ENCODE data around the gene SMPD3.

The SMPD3 gene

DNA sequence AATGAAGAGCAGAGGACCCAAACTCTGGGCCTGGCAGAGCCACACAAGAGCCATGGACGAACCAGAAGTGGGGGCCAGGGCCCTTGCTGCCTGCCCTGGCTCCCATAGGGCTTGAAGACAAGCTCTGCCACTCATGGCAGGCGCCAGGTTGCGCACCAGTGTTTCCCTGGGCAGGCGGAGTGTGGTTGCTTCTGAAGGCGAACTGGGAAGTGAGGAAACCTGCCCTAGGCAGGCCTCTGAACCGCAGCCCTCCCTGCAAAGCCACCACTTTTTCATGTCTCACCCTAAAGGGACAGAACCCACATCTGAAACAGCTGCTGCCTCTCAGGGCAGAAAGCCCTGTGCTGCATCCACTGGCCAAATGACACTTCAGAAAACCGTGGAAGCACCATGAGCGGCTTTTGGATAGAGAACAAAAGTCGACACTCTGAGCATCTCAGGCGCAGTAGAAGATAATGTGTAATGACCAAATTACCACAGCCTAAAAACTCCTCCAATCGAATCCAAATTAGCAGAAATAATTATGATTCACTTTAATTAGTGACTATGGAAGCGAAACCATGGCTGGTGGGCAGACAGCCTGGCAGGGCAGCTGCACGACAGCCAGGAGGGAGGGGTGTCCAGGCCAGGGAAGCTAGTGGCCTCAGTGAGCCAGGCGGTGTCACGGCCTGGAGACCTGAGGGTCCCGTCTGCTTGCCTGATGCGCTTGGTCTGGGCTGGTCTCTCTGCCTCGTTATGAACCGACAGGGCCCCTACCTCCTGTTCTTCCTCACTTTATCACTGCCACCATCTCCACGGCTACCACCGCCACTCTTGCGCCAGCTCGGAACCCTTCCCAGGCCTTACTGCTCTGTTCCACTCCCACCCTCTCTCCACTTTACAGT lies 78.4 kb downstream of the SMPD3 start:
- peak in 1 of 2 donors; percentile 35 for DNase-seq (ENCODE audit: low read depth in 2 of 2)

- no peak for DNase-seq (ENCODE audit: low read depth in 2 of 2)
These were observed 79.1 kb downstream of the SMPD3 start for GRCh38 chr16:68369168-68369567.

DNA sequence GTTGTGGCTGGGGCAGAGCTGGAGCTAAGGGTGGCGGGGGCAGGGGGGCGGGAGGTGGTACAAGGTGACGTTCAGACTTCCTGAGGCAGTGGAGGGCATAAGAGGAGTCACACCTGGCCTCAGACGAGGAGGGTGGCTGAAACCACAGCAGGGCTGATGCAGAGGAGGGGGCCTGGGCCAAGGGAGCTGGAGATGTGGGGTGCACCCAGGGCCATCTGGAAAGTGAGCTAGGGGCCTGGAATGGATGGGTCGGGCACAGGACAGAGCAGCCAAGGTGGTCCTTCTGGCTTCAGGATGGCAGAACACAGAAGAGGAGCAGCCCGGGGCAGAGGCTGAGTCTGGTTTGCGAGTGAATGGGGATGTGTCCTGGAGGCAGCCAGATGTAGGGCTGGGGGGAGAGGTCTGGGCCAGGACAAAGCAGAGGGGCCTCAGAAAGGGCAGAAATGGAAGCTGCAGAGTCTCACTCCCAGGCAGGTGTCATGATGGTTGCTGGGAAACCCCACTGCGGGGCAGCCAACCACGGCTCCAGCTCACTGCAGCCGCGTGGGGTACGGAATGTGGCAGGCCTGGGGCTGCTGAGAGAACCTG lies 79.9 kb downstream of the SMPD3 start:
- DNase-seq (ENCODE audit: low read depth in 2 of 2): no peak

DNA sequence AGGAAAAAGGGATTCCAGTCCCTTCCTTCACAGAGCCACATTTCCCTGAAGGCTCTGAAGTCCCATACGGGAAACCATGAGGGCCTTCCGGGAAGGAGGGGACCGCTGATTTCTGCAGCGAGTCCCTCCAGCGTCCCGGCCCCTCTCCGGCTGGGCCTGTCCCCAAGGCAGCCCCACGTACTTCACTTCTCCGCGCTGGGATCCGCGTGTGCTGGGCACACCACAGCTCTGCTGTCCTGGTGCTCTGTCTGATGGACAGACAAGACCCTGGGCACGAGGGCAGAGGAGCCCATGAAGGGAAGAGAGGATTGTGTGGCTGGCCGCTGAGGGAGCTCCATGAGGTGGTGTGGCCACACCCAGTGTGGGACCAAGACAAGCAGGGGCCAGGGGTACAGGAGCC lies 80.4 kb downstream of the SMPD3 start:
- no peak for DNase-seq (ENCODE audit: low read depth in 2 of 2)

- no peak for DNase-seq (ENCODE audit: low read depth in 2 of 2)
These were observed 80.9 kb downstream of the SMPD3 start for GRCh38 chr16:68367440-68367839.

DNA sequence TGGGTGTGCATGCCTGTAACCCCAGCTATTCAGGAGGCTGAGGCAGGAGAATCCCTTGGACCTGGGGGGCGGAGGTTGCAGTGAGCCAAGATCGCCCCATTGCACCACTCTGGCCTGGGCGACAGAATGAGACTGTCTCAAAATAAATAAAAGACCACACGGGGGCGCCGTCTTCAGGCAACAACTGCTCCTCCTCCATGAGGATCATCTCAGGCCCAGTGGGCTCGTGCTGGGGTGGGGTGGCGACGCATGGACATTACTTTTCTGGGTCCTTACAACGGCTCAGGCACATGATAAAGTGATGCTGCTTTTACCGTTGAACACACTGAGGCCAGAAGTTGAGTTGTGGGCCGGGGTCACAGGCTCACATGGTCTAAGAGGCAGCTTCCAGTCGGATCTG lies 81.3 kb downstream of the SMPD3 start:
- DNase-seq (ENCODE audit: low read depth in 2 of 2): peak; percentile 30 to 36

DNA sequence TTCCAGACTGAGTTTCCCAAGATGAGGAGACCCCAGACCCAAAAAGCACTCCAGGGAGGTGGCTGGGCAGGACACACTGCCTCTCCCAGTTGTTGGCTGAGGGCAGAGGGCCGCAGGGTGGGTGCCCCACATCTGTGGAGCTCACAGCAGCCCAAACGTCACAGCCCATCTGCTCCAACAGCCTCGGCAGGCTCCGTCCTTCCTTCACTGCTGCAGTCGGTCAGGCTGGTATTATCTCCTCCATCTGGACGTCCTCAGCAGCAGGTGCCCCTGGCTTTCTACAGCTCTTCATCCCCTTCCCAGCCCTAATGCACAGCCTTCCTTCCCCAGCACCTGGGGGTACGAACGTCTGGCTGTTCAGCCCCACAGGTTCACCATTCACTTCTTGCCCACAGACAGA lies 82.2 kb downstream of the SMPD3 start:
- DNase-seq (ENCODE audit: low read depth in 2 of 2): no peak

DNA sequence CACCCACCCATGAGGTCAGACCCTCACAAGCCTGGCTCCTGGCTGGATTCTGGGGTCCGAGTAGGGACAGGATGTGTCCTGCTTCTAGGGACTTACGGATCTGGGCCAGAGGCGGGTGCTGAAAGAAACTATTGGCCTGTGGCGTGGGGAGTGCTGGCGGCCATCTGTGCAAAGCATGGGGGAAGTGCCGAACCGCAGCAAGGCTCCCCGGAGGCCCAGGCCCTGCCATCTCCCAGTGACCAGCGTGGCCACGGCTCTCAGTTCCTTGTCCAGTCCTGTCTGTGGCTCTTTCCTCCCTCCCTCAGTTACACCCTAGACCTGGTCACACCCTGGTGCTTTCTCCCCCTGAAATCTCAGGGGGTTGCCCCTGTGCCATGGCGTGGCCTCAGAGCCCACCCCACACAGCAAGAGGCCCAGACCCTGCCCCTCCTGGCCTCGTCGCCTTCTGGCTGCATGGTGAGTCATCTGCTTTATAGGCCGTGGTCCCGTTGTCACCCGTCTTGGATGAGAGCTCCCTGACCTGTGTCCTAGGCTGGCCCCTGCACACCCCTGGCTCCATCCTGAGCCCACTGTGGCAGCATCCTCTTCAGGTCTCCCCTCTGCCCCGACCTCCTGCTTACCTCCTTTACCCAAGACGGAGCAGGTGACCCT lies 83.0 kb downstream of the SMPD3 start:
- DNase-seq (ENCODE audit: low read depth in 2 of 2): no peak

DNA sequence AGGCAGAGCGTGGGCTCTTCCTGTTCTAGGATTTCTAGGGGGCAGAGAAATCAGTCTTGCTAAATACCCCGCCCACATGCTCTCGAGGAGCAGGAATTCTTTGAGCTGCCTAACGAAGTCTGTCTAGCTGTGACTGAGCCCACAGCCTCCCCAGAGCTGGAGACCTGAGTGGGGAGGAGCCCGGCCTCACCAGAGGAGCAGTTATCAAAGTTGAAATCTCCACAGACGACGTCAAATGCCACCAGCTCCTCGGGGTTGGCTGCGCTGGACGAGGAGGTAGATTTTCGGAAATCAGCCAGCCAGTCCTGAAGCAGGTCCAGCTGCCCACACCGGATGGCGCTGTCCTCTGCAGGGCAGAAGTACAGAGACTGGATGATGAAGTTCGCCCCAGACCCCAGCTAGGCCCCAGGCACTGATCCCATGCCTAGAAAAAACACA lies 83.7 kb downstream of the SMPD3 start:
- no peak for DNase-seq (ENCODE audit: low read depth in 2 of 2)

DNA sequence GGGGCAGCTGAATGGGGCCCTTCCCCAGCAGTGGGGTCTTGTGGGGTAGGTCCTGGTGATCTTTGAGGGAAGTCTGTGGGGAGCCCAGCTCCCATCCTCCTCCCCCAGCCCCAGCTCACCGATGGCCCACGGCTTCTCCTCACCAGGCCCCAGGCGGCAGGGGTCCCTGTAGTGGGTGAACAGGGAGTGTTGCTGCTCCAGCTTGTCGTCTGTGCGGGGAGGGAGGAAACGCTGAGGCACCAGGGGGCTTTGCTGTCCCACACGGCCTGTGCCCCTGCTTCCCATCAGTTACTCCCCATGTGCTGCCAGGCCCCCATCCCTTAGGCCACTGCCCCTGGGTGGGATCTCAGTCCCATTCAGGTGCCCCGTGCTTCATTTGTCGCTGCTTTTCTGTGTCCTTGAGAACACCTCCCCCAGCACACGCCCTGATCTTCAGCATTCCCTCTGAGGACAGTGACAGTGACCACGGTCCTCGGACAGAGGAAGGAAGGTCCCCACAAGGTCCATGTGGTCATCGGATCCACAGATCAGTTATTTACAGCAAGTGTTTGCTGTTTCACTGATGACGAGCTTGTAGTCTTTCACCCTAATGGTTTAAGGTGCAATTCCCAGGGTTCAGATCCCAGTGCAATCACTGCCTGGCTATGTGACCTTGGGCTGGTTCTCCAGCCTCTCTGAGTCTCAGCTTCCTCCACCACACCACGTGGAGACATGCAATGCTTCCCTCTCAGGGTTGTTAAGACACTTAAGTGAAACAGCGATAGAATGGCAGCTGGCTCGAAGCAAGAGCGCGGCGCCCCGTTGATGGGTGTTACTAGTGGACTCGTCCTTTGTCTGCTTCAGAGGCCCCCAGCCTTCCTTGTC lies 84.4 kb downstream of the SMPD3 start:
- DNase-seq (ENCODE audit: low read depth in 2 of 2): no peak

GRCh38 chr16:68362947-68363657 lies 85.2 kb downstream of the SMPD3 start:
- DNase-seq (ENCODE audit: low read depth in 2 of 2): no peak

DNA sequence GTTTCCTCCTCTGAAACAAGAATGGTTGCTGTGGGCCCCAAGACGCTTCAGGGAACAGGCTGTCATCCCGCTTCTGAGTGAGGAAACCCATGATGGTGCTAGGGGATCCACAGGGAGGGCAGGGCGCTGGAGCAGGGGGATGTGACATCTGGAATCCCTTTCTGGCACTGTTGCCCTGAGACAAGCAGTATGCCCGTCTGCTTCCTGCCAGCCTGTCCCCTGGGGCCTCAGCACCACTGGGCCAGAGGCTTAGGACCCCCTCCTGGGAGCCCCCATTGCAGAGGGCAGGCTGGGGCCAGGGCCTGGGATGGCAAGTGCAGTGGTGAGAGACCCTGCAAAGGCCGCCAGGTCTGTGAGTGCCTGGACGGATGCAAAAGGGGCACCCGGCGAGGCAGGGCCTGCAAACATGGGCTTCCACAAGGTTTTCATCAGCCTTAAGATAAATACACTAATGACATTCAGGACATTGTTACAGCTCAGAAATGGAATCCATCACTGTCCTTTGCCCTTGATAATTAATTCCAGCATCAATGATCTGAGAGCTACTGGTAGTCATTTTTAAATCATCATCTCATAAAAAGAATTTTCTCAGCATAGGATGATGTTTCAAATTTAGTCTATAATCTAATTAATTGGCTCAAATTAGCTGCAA lies 85.9 kb downstream of the SMPD3 start:
- DNase-seq (ENCODE audit: low read depth in 2 of 2): no peak

- DNase-seq (ENCODE audit: low read depth in 2 of 2): no peak
These were observed 86.8 kb downstream of the SMPD3 start for GRCh38 chr16:68361485-68361884.

GRCh38 chr16:68360956-68361355 lies 87.4 kb downstream of the SMPD3 start:
- no peak for DNase-seq (ENCODE audit: low read depth in 2 of 2)

- DNase-seq (ENCODE audit: low read depth in 2 of 2): no peak
These were observed 87.8 kb downstream of the SMPD3 start for GRCh38 chr16:68360547-68360946.

DNA sequence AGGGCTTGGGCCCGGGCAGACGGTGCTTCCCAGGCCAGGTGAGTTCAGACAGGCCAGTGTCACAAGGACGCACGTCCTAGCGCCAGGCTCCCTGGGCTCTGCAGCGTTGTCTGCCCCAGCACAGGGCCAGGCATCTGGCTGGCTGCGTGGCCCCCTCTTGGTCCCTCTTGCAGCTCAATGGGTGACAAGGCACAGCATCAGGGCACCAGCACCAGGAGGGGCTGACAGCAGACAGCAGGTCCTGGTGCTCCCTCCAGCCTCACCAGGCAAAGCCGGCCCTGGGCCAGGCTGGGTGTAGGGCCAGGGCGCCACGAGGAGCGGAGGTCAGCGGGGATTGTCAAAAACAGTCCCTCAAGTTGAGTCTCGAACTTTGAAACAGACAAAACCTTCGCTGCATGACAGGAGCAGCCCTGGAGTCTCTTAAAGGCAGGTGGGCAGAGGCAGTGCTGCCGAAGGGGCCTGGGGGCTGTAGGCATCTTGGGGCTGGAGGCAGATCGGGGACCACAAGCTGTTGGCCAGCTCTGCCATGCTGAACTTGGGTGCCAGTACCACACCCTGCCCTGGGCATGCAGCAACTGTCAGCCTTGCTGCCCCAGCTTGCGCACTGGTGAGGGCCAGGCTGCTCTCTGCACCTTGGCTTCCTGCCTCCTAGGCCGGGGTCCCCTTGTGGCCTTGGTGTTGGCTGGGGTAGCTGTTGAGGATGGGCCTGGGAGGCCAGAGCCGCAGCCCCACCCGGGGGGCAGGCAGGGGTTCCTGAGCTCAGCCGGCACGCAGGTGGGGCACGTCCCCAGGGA lies 88.7 kb downstream of the SMPD3 start:
- DNase-seq (ENCODE audit: low read depth in 2 of 2): no peak

- no peak for DNase-seq (ENCODE audit: low read depth in 2 of 2)
These were observed 89.4 kb downstream of the SMPD3 start for GRCh38 chr16:68358951-68359350.

GRCh38 chr16:68357923-68358322 lies 90.4 kb downstream of the SMPD3 start:
- DNase-seq (ENCODE audit: low read depth in 2 of 2): no peak

- no peak for DNase-seq (ENCODE audit: low read depth in 2 of 2)
These were observed 90.8 kb downstream of the SMPD3 start for GRCh38 chr16:68357521-68357922.

DNA sequence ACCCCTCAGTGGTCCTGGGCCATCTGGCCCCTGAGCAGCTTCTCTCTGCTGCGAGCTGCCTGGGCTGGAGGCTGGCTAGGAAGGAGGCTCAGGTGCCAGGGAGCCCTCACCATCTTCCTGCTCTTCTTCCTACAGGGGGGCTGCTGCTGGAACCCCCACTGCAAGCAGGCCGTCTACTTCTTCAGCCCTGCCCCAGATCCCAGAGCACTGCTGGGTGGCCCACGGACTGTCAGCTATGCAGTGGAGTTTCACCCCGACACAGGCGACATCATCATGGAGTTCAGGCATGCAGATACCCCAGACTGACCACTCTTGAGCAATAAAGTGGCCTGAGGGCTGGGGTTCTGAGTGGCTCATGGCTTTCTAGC lies 91.4 kb downstream of the SMPD3 start:
- no peak for DNase-seq (ENCODE audit: low read depth in 2 of 2)
